Esophagus muscularis mucosa (tissue), 4 donors: ENCODE data around the gene PRSS38.

Experiments used
- EP300 ChIP-seq: sonication (generic); formaldehyde crosslinking; IDR thresholded peaks from one replicate; pipeline ENCODE4 v1.6.1; 2017; ENCODE audit warnings: antibody characterized with exemption
- POLR2A ChIP-seq: fragments of 450-650 bp; IDR thresholded peaks from one replicate; pipeline ENCODE4 v1.6.1; 2017; ENCODE audit warnings: antibody characterized with exemption, moderate library complexity, mild to moderate bottlenecking, low read depth
- POLR2AphosphoS5 ChIP-seq, 2 donors: sonication (generic); formaldehyde crosslinking; IDR thresholded peaks; one replicate each; pipeline ENCODE4 v1.6.1; 2017; ENCODE audit warnings: antibody characterized with exemption in 2 of 2
- TF ChIP-seq, protein P1 (sequence below), 3 experiments: fragments of 200-600 bp in 2 of 3; fragments of 450-650 bp in 1 of 3; sonication (generic) in 2 of 3; IDR thresholded peaks; one replicate each; pipeline ENCODE4 v1.5.1; 2017 to 2019; ENCODE audit warnings: antibody characterized with exemption in 3 of 3, mild to moderate bottlenecking in 2 of 3, moderate library complexity in 1 of 3

DNA sequence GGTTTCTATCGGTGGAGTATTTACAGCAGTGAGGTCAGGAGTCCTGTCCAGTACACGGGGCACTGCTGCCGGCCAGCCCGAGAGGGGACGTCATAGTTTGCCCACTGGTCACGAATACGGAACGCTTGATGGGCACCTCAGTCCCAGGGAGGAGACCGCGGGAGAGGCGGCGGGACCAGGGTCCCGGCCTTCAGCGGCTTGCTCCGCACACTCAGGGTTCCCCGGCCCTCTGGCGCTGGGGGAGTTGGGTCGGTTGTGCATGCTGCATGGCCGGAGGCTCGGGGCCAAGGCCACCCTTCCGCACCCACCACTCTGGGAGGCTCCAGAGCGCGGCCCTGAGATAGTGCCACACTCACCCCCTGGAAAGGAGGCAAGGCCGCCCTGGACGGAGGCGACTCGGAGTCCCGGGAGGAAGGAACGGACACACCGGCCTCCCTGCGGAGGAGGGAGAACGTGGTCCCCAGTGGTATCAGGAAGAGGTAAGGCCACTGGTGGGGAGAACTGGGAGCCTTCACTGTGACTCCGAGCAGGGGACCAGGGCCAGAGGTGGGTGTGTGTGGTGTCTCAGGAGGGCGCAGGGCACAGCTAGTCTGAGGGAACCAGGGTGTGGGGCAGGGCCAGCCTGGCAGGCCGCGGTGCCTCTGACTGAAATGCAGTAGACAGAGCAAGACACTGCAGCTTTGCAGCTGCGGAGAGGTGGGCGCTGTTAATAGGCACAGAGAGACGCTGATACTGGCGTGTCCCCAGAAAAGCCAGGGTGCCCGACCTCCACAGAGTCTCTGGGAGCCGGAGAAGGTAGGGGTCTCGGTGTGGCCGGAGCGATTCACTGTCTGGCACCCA lies 28.6 kb upstream of the PRSS38 start:
- TF ChIP-seq, protein P1, sequence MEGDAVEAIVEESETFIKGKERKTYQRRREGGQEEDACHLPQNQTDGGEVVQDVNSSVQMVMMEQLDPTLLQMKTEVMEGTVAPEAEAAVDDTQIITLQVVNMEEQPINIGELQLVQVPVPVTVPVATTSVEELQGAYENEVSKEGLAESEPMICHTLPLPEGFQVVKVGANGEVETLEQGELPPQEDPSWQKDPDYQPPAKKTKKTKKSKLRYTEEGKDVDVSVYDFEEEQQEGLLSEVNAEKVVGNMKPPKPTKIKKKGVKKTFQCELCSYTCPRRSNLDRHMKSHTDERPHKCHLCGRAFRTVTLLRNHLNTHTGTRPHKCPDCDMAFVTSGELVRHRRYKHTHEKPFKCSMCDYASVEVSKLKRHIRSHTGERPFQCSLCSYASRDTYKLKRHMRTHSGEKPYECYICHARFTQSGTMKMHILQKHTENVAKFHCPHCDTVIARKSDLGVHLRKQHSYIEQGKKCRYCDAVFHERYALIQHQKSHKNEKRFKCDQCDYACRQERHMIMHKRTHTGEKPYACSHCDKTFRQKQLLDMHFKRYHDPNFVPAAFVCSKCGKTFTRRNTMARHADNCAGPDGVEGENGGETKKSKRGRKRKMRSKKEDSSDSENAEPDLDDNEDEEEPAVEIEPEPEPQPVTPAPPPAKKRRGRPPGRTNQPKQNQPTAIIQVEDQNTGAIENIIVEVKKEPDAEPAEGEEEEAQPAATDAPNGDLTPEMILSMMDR (IDR thresholded peaks at IDR 0.05) = no peak
- no peak for TF ChIP-seq POLR2A
- no peak for TF ChIP-seq POLR2AphosphoS5 (IDR thresholded peaks at IDR 0.05)
- no peak for TF ChIP-seq EP300
